Amniotic stem cell (primary cell): ENCODE results near the gene TUNAR.
"Not testable (repeated sequence)": the region's sequence is repeated elsewhere in the genome, so short reads cannot be mapped to it uniquely, and the experiment has no call there.

Experiments used
- DNase-seq: peaks from one replicate; lab custom pipeline; 2025; lab: John Stamatoyannopoulos, UW

Gene TUNAR

GRCh38 chr14:95918466-95918865 is 41.8 kb downstream of the TUNAR start:
- no peak for DNase-seq

GRCh38 chr14:95920769-95921438 is 44.3 kb downstream of the TUNAR start:
- DNase-seq, result no peak

GRCh38 chr14:95922080-95922479 is 45.4 kb downstream of the TUNAR start:
- DNase-seq, result no peak

GRCh38 chr14:95928751-95929150 is 52.1 kb downstream of the TUNAR start:
- no peak for DNase-seq

- DNase-seq, result no peak
Measured at GRCh38 chr14:95931384-95931783, 54.8 kb downstream of the TUNAR start.

- DNase-seq, result peak; percentile 4
Measured at GRCh38 chr14:95935228-95935822, 58.7 kb downstream of the TUNAR start.

- DNase-seq, result no peak
Measured at GRCh38 chr14:95936041-95936440, 59.4 kb downstream of the TUNAR start.

GRCh38 chr14:95939335-95939734 is 62.7 kb downstream of the TUNAR start:
- DNase-seq, result no peak

- DNase-seq, result no peak
Measured at GRCh38 chr14:95941897-95942296, 65.3 kb downstream of the TUNAR start.

- no peak for DNase-seq
Measured at GRCh38 chr14:95943699-95944098, 67.1 kb downstream of the TUNAR start.

- DNase-seq, result no peak
Measured at GRCh38 chr14:95944462-95944861, 67.8 kb downstream of the TUNAR start.

- no peak for DNase-seq
Measured at GRCh38 chr14:95946867-95947266, 70.2 kb downstream of the TUNAR start.

- no peak for DNase-seq
Measured at GRCh38 chr14:95948558-95948981, 71.9 kb downstream of the TUNAR start.

- DNase-seq, result no peak
Measured at GRCh38 chr14:95951359-95951758, 74.7 kb downstream of the TUNAR start.

- peak; percentile 8 for DNase-seq
Measured at GRCh38 chr14:95953111-95953724, 76.6 kb downstream of the TUNAR start.

- no peak for DNase-seq
Measured at GRCh38 chr14:95956601-95957460, 80.2 kb downstream of the TUNAR start.

- DNase-seq, result no peak
Measured at GRCh38 chr14:95958105-95958504, 81.5 kb downstream of the TUNAR start.

GRCh38 chr14:95959317-95959716 is 82.7 kb downstream of the TUNAR start:
- no peak for DNase-seq

GRCh38 chr14:95961481-95961880 is 84.8 kb downstream of the TUNAR start:
- no peak for DNase-seq

- no peak for DNase-seq
Measured at GRCh38 chr14:95964901-95965300, 88.3 kb downstream of the TUNAR start.

GRCh38 chr14:95968048-95968447 is 91.4 kb downstream of the TUNAR start:
- not testable (repeated sequence) for DNase-seq
